ENCODE data around the gene ALCAM. TPM values are rescaled to one million over a fixed set of nuclear protein-coding genes. Genes with fewer than 3 reads are reported as not detected.

The ALCAM gene
- total RNA-seq, 1 experiment from 2014 or later, result 36.8 TPM

- no peak overlapping the region for H3K27ac ChIP-seq (ENCODE audit: low read depth, low read length, poor library complexity, severe bottlenecking)
- no peaks in the 10 kb centered on the region for H3K27me3 ChIP-seq (replicated peaks; ENCODE audit: insufficient read depth, low read depth, low read length, poor library complexity)
- ChIA-PET POLR2A (ENCODE audit: low non-redundant PET) (no interaction called here), CTCF (no interaction called here)
- no TSS peak for BruUV-seq (replicated peaks)
- intact Hi-C loops (cut with micrococcal nuclease; ENCODE audit: unreplicated experiment), result no loop called here
- DNase-seq (ENCODE audit: low spot score), result no peak
- H3K4me1 ChIP-seq (ENCODE audit: insufficient read depth, low read length, poor library complexity, severe bottlenecking), result peaks cover 7% of the 10 kb centered on the region
- no peaks in the 10 kb centered on the region for H3K9me3 ChIP-seq (ENCODE audit: low read depth, low read length, poor library complexity, severe bottlenecking)
- TF ChIP-seq CTCF (conservative IDR thresholded peaks at IDR 0.05; ENCODE audit: low read depth, low read length), result no peak
- TF ChIP-seq EZH2 (IDR thresholded peaks at IDR 0.05; ENCODE audit: borderline replicate concordance, low read depth, low read length, poor library complexity, severe bottlenecking), result no peak
- H3K36me3 ChIP-seq (ENCODE audit: insufficient read depth, low read length, poor library complexity, severe bottlenecking), result no peaks in the 10 kb centered on the region
- no peak overlapping the region for H3K4me3 ChIP-seq (ENCODE audit: low read depth, low read length, poor library complexity, severe bottlenecking)
Measured at GRCh38 chr3:105424412-105425152, 57.9 kb downstream of the ALCAM start.

GRCh38 chr3:105425153-105425502 is 58.4 kb downstream of the ALCAM start:
- intact Hi-C loops (cut with micrococcal nuclease; ENCODE audit: unreplicated experiment), result no loop called here
- H3K27ac ChIP-seq (ENCODE audit: low read depth, low read length, poor library complexity, severe bottlenecking), result no peak overlapping the region
- no TSS peak for BruUV-seq (replicated peaks)
- ChIA-PET POLR2A (ENCODE audit: low non-redundant PET) (no interaction called here), CTCF (no interaction called here)
- H3K36me3 ChIP-seq (ENCODE audit: insufficient read depth, low read length, poor library complexity, severe bottlenecking), result no peaks in the 10 kb centered on the region
- no peaks in the 10 kb centered on the region for H3K27me3 ChIP-seq (replicated peaks; ENCODE audit: insufficient read depth, low read depth, low read length, poor library complexity)
- no peak for DNase-seq (ENCODE audit: low spot score)
- TF ChIP-seq CTCF (conservative IDR thresholded peaks at IDR 0.05; ENCODE audit: low read depth, low read length) (no peak), EZH2 (IDR thresholded peaks at IDR 0.05; ENCODE audit: borderline replicate concordance, low read depth, low read length, poor library complexity, severe bottlenecking) (no peak)
- H3K4me1 ChIP-seq (ENCODE audit: insufficient read depth, low read length, poor library complexity, severe bottlenecking), result peaks cover 7% of the 10 kb centered on the region
- H3K9me3 ChIP-seq (ENCODE audit: low read depth, low read length, poor library complexity, severe bottlenecking), result no peaks in the 10 kb centered on the region
- no peak overlapping the region for H3K4me3 ChIP-seq (ENCODE audit: low read depth, low read length, poor library complexity, severe bottlenecking)

- intact Hi-C loops (cut with micrococcal nuclease; ENCODE audit: unreplicated experiment), result no loop called here
- TF ChIP-seq CTCF (conservative IDR thresholded peaks at IDR 0.05; ENCODE audit: low read depth, low read length), result no peak
- no peak for TF ChIP-seq EZH2 (IDR thresholded peaks at IDR 0.05; ENCODE audit: borderline replicate concordance, low read depth, low read length, poor library complexity, severe bottlenecking)
- Histone ChIP-seq H3K27me3 (replicated peaks; ENCODE audit: insufficient read depth, low read depth, low read length, poor library complexity) (no peaks in the 10 kb centered on the region), H3K9me3 (ENCODE audit: low read depth, low read length, poor library complexity, severe bottlenecking) (no peaks in the 10 kb centered on the region), H3K27ac (ENCODE audit: low read depth, low read length, poor library complexity, severe bottlenecking) (no peak overlapping the region), H3K36me3 (ENCODE audit: insufficient read depth, low read length, poor library complexity, severe bottlenecking) (no peaks in the 10 kb centered on the region), H3K4me1 (ENCODE audit: insufficient read depth, low read length, poor library complexity, severe bottlenecking) (peaks cover 26% of the 10 kb centered on the region), H3K4me3 (ENCODE audit: low read depth, low read length, poor library complexity, severe bottlenecking) (no peak overlapping the region)
- CTCF ChIA-PET, result no interaction called here
- POLR2A ChIA-PET (ENCODE audit: low non-redundant PET), result no interaction called here
- DNase-seq (ENCODE audit: low spot score), result no peak
- no TSS peak for BruUV-seq (replicated peaks)
Measured at GRCh38 chr3:105427332-105427731, 60.6 kb downstream of the ALCAM start.
